HG02970 (cell line): Measurements from ENCODE around the gene LCLAT1.

Experiments used
- ATAC-seq: cut with Tn5 transposase; IDR thresholded peaks from one replicate; pipeline ENCODE4 v1.9.1; 2021; ENCODE audit warnings: mild to moderate bottlenecking, moderate library complexity, moderate number of reproducible peaks; ENCODE audit not compliant: unreplicated experiment, low FRiP score

LCLAT1 gene

DNA sequence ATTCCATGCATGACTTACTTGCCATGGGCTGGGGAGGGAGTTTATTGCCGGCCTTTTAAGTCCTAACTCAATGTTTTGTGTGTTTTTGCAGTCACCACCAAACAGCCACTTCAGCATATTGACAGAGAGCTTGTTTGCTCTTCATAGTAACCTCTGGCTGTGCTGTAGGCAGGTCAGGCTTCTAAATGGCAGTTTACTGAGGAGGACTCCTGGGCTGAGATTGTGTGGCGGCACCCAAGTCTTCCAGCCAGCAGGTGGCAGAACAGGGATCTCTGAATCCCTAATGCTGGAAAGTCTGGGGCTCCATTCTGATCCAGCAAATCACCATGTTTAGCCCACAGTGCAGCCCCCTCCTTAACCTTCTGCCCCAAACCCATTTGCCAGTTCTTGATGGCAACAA lies 239.0 kb downstream of the LCLAT1 start:
- ATAC-seq, result no peak

DNA sequence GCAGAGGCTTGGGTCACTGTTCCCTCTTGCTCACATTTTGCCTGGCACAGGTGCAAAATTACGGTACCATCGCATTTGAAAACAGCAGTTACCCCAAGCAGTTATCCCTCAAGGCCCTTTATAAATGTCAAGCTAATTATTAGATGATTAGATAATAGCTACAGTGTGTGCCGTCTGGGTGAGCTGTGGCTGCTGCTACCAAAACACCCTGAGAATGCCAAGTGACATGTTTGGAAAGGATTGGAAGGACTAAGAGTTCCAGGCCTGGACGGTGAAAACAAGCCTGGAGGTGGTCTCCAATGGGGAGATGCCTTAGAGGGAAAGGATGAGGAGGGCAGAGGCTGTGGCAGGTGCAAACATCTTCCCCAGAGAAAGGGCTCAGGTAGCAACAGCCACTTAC lies 239.6 kb downstream of the LCLAT1 start:
- ATAC-seq, result no peak

DNA sequence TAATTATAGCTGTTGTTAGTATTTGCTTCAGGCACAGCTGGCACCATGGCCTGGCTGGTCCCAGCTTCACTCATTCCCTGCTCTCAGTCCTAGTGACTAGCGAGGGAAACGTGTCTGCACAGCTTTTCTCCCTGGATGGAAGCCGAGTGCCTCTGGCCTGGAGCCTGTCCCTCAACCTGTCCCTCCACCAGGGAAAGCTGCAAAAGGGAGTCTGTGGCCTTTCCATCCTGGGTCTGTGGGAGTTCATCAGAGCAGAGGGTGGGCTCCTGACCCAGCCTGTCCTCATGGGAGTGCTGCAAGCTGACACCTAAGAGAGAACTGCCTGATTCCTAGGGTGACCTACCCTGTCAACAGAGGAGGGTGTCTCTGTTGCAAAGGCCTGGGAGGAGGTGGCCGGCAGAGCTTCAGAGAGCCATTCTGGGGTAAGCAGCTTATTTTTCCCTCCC lies 241.9 kb downstream of the LCLAT1 start:
- no peak for ATAC-seq

DNA sequence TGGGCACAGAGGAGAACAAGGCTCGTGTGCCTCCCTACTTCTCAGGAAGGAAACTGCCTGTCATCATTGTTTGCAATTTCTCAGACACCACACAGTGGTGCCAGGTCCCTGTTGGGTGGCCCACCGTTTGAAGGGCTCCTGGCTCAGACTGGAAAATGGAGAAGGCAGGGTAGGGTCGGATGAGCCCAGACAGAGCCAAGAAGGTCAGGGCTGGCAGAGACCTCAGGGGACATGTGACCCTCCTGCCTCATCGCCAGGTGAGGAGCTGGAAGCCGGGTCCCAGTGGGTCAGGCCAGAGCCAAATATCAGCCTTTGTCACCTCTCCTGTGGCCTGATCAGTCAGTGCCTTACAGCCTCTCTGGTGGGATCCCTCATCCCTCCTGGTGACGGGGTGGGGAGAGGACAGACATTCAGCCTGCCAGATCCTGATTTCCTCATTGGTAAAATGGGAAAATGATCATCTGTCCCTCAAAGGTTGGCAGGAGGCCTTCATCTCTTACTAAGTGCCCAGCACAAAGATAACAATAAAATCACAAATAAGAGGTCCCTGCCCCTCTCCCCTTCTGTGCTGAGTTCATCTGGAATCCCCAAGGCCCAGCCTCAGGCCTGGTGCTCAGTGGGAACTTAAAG lies 242.6 kb downstream of the LCLAT1 start:
- ATAC-seq, result no peak

DNA sequence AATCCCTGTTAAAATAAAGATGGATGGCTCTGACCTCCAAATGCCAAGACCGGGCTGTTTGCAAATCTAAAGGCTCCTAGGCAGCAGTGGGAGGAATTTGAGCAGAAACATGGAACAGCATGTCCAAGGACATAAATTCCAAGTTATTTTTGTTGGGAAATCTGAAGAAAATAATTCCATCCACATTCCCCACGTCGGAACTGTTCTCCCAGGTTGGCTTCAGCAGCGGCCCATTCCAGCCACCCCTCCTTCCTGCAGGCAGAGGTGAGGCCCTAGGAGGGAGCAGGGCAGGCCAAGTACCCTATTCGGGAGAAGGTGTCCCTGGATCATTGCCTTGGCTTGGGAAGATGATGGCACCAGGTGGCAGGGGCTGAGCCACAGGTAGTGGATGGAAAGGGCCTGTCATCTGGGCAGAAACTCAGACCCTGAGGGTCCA lies 243.1 kb downstream of the LCLAT1 start:
- ATAC-seq, result no peak

DNA sequence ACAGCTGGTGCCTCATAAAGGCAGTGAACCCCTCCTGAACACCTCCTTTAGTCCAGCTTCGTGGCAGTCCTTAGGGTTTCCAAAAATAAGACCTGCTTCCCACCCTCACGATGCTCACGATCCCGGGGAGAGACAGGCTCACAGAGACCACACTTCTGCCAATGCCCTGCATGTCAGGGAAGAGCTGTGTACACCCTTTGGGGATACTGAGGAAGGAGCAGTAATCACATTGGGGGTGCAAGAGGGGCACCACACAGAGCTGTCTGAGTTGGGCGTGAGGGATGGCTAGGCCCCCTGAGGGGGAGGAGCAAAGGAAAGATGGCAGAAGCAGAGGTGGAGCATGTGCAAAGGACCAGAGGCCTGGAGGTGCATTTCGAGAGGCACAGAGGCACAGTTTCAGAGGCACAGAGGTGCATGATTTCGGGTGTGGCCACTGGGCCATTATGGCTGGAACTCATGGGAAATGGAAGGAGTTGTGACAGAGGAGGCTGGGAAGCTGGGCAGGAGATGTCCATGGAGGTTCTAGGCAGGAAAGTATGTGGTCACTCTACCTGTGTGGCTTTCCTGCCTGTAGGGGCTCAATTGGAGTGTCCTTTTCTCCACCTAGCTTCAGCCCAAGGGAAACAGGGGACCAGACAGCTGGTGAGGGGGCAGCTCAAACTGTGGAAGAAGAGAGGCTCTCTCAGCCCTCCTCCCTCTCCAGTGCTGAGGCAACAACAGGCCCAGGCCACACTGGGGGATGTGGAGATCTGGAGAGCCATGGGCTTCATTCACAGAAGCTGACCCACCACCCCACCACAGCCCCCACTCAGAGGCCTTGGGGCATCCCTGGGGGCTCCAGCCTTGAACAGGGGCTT lies 244.3 kb downstream of the LCLAT1 start:
- no peak for ATAC-seq

DNA sequence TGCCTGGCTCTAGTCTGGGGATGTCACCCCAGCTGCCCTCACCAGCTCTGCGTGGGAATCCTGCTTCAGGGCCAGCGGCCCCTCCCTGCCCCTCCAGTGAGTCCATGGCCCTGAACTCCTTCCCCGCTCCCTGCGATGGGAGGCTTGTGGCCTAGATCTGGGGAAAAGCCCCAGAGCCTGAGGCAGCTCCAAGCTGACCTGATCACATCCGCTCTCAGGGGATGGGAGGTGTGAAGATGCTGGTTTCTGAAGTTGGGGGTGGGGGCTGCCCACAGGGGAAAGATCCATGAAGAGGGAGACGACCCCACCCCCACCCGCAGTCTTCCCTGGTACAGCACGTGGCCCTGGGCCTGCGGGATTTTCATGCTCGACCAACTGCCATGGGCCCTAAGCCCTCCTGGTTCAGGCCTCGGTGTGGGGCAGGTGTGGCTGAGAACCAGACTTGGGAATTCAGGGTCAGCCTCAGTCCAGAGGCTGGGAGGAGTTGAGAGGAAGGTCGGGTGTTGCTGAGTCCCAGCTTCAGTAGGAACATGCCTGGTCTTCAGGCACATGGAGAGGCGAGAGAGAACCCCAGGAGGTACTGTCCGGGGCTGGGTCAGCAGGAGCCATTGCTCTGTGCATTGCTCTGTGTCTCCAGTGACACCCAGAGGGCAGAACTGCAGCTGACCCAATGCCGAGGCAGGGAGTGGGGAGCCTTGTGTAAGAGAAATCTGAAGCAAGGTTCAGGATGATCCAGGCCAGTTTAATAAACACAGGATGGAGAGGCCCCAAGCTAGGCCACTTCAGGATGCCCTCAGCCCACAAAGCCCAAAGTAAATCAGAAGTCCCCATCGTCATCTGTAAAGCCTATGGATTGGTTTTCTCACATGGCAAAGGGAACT lies 245.1 kb downstream of the LCLAT1 start:
- ATAC-seq, result no peak

DNA sequence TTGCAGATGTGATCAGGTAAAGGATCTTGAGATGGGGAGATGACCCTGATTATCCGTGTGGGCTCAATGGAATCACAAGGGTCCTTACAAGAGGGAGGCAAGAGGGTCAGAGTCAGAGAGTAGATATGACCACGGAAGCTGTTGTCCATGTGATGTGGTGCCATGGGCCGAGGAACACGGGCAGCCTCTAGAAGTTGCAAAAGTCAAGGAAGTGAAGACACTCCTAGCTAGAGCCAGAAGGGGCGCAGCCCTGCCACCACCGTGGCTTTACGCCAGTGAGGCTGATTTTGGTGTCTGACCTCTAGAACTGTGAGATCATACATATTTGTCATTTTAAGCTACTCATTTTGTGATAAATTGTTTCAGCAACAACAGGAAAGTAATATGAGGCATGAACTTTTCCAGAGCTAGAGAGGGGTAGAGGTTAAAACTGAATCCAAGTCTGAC lies 245.8 kb downstream of the LCLAT1 start:
- ATAC-seq, result no peak
